WTC11 (cell line): Measurements from ENCODE around the gene SSH3. TPM values are rescaled to one million over a fixed set of nuclear protein-coding genes. Genes with fewer than 3 reads are reported as not detected.

ENCODE experiments used
- total RNA-seq: library from RNA; stranded (reverse); gene quantifications from 3 replicates; pipeline ENCODE4 v1.2.3, GENCODE V29; 2021

The SSH3 gene
- total RNA-seq, 1 experiment from 2014 or later = 42.3 TPM

Other genes starting within 250 kb of the SSH3 start
- gene RHOD, start 246.7 kb upstream of the SSH3 start, total RNA-seq = 13.1 to 16.3 TPM (median 15.9 TPM) in 3 replicates
- 54.0 to 58.0 TPM (median 54.3 TPM) in 3 replicates for gene KDM2A, start 184.3 kb upstream of the SSH3 start, total RNA-seq
- gene GRK2, start 37.1 kb upstream of the SSH3 start, total RNA-seq = 59.4 to 68.1 TPM (median 61.4 TPM) in 3 replicates
- 36.8 to 55.5 TPM (median 42.4 TPM) in 3 replicates for gene ANKRD13D, start 14.2 kb upstream of the SSH3 start, total RNA-seq
- 30.3 to 38.3 TPM (median 37.7 TPM) in 3 replicates for gene POLD4, start 50.0 kb downstream of the SSH3 start, total RNA-seq
- gene CLCF1, start 70.1 kb downstream of the SSH3 start, total RNA-seq = 0.48 to 0.92 TPM (median 0.92 TPM) in 3 replicates
- gene RAD9A, start 88.5 kb downstream of the SSH3 start, total RNA-seq = 25.7 to 45.5 TPM (median 26.7 TPM) in 3 replicates
- gene PPP1CA, start 98.3 kb downstream of the SSH3 start, total RNA-seq = 220 to 222 TPM (median 221 TPM) in 3 replicates
- gene TBC1D10C, start 100.6 kb downstream of the SSH3 start, total RNA-seq = 0.72 to 1.0 TPM (median 0.96 TPM) in 3 replicates
- 1.3 to 2.6 TPM (median 2.4 TPM) in 3 replicates for gene CARNS1, start 112.1 kb downstream of the SSH3 start, total RNA-seq
- gene RPS6KB2, start 125.0 kb downstream of the SSH3 start, total RNA-seq = 44.3 to 54.7 TPM (median 50.2 TPM) in 3 replicates
- 3.5 to 4.0 TPM (median 3.6 TPM) in 3 replicates for gene PTPRCAP, start 134.2 kb downstream of the SSH3 start, total RNA-seq
- 100 to 109 TPM (median 102 TPM) in 3 replicates for gene CORO1B, start 139.9 kb downstream of the SSH3 start, total RNA-seq
- not detected in 3 replicates for gene GPR152, start 149.2 kb downstream of the SSH3 start, total RNA-seq
- 0.09 to 0.23 TPM in 2 of 3 replicates, not detected in the other for gene CABP4, start 151.8 kb downstream of the SSH3 start, total RNA-seq
- 55.6 to 61.1 TPM (median 59.6 TPM) in 3 replicates for gene TMEM134, start 165.7 kb downstream of the SSH3 start, total RNA-seq
- gene AIP, start 179.5 kb downstream of the SSH3 start, total RNA-seq = 32.8 to 42.1 TPM (median 40.0 TPM) in 3 replicates
- 51.3 to 55.4 TPM (median 51.8 TPM) in 3 replicates for gene PITPNM1, start 201.8 kb downstream of the SSH3 start, total RNA-seq
- gene CDK2AP2, start 204.6 kb downstream of the SSH3 start, total RNA-seq = 47.6 to 53.1 TPM (median 52.5 TPM) in 3 replicates
- not detected in 3 replicates for gene CABP2, start 219.9 kb downstream of the SSH3 start, total RNA-seq